ENCODE measurements around the gene PPT2.

PPT2 gene

GRCh38 chr6:32149932-32150870, 3.7 kb upstream of the PPT2 start:
- no peak for TF ChIP-seq CTCF (IDR thresholded peaks at IDR 0.05)

DNA sequence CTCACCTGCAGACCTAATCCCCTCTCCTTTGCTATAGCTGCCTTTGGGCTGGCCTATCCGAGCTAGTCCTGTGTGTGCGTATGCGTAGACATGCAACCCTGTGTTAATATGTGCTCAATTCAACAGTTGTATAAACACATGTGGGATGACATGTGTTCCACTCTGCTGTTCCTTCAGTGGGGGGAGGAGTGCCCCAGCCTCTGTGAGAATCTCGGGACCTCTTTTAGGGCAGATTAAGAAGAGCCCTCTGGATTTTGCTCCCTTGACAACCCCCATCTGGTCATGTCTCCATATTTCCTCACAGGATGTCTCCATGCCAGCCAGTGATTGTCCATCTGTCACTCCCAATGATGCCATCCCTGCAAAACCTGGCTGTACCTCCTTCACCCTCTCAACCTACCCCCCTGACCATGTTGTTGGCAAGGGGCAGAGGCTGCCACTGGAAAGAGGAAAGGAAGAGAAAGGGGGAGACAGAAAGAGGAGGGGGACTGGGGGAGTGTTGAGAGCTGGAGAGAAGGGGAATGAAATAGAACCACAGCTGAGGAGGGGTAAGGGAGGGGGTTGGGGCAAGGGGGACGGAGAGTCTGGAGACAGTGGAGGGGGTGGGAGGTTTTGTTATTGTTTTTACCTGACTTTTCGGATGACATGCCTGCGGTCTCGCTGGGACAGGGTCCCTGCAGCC, 2.6 kb upstream of the PPT2 start:
- TF ChIP-seq CTCF (IDR thresholded peaks at IDR 0.05) = no peak

- no peak for TF ChIP-seq CTCF (IDR thresholded peaks at IDR 0.05)
Observed at GRCh38 chr6:32151863-32152768, 1.8 kb upstream of the PPT2 start, which contains the start of gene PRRT1. TSS of gene PRRT1 (minus strand) at chr6:32151939. CDS start at chr6:32151827, 112 bp downstream.

DNA sequence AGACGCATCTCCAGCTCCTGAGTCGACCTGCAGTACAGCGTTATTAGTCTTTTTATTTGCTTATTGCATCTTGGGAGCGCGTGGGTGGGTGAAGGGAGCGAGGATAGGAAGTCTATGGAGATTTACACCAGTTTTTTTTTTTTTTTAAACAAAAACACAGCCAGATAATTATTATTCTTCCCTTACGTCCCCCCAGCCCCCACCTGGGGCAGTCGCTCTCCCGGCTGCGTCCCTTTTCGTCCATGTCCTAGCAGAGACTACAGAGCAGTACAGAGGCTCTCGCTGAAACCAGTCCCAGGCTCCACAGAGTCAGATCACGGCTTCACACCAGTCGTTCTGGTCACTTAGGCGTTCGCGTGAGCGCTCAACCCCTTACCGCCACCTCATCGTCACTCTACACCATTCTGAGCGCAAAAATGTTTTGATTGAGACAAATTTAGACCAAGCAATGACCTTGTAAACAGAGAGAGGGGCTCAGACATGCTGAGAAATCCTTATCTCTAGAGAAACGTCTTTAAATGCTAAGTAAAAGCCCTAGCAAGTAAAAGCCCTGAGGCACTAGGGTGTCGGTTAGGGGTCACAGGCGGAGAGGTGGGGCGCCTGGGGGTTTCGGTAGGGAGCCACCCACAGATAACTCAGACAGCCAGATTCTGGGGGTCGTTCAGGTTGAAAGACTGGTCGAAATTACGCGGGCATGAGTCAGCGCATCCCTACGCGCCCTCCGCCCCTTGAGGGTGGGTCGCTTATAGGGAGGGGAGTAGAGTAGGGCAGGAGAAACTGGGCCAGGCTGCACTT, 975 bp upstream of the PPT2 start:
- TF ChIP-seq CTCF (IDR thresholded peaks at IDR 0.05) = no peak

DNA sequence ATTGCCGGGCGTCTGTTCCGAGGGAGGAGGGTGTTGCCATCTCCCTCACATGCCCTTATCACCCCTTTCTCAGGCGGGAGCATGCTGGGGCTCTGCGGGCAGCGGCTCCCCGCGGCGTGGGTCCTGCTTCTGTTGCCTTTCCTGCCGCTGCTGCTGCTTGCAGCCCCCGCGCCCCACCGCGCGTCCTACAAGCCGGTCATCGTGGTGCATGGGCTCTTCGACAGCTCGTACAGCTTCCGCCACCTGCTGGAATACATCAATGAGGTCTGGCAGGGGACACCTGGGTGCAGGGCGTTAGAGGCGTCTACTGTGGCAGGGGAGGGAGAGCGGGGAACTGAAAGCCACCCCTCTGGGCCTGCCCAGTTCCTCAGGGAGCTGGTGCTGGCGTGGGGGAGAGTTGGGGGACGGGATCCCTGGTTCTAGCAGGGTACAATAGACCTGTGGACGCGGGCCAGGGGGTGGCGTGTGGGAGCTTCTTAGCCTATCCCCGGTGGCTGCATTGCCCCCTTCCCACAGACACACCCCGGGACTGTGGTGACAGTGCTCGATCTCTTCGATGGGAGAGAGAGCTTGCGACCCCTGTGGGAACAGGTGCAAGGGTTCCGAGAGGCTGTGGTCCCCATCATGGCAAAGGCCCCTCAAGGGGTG, 697 bp downstream of the PPT2 start:
- peak; percentile 48; the same call in 1 of the 2 replicates for TF ChIP-seq CTCF (IDR thresholded peaks at IDR 0.05)

- TF ChIP-seq CTCF (IDR thresholded peaks at IDR 0.05) = no peak
Observed at GRCh38 chr6:32156891-32157290, 3.0 kb downstream of the PPT2 start.

All from LNCAP (cell line).